Inflammatory macrophage treated with lipopolysaccharide for 4 hours (primary cell): Measurements from ENCODE around the gene HSPBP1.
"Not testable (repeated sequence)": the region's sequence is repeated elsewhere in the genome, so short reads cannot be mapped to it uniquely, and the experiment has no call there.

Experiments used
- DNase-seq: peaks from one replicate; pipeline ENCODE4 v3.0.0-alpha.2; 2020

HSPBP1 gene

DNA sequence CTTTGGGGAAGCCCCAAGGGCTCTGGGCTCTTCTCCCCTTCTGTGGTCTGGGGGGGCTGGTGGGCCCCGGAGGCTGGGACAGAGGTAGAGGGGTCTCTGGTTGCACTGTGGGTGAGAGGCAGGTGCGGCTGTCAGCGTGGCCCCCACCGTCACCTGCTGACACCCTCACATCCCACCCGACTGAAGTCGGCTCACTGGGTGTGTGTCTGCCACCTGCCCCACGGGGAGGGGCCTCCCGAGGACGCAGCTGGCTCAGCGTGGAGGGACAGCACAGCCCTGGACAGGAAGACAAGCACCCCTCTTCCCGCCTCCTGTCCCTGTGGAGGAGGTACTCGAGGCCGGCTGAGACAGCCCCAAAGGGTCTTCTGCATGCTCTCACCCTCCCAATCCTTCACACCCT lies 49.1 kb downstream of the HSPBP1 start:
- no peak for DNase-seq

DNA sequence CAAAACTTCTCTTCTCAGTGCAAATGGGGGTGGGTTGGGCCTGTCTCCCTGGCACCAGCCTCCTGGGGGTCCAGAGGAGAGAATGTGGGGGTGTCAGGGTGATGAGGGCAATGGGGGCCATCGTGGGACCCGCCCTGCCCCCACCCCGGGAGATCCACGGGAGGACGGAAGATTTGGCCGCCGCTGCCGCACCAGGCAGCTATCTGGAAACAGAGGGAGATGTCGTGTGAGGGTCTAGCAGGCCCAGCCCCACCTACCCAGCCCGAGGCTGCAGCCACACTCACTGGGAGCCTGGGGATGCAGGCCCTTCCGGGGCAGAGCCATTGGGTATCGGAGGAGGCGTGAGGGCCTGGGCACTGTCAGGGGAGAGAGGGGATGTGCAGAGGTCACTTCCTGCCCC lies 49.6 kb downstream of the HSPBP1 start:
- DNase-seq = no peak

DNA sequence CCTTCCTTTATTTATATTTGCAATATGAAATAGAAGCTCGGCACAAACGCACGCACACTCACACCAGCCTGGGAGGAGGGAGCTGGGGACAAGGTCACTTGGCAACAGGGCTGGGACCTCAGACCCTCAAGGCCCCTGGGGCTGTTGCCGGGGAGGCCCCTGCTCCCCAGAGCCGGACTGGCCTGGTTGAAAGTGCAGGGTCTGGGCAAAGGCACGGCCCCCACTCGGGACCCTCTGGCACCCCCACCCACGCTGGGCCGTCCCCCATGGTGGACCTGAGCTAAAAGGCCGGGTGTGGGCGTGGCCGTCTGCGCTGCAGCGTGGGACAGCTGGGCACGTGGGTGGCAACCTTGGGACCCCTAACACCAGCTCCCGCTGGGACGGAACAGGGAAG lies 50.1 kb downstream of the HSPBP1 start:
- DNase-seq = no peak

DNA sequence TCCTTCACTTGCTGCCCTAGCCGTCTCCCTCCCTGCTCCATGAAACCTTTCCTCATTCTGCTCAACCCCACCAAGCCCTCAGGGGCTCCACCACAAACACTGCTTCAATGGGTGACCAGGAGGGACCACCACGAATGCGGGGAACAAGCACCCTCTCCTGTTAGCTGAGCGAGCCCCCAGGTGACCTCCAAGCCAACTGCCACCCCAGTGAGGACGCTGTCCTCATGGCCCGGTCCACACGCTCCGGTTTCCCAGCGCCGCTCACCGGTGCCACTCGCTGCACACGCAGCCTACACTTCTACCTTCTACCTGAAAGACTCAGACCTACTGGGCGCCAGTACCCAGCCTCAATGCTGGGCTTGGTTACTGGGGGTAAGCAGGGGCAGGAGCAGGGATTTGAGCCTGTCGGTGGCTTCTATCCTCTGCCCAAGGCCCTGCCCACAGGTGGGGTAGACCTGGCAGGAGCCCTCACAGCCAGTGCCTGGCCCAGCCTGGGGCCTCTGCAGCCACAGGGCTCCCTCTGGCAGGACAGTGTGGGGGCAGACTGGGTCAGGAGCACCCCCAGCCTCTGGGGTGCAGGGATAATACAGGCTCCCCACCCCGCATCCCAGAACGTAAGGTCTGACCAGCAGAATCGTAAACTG lies 50.6 kb downstream of the HSPBP1 start:
- no peak for DNase-seq

DNA sequence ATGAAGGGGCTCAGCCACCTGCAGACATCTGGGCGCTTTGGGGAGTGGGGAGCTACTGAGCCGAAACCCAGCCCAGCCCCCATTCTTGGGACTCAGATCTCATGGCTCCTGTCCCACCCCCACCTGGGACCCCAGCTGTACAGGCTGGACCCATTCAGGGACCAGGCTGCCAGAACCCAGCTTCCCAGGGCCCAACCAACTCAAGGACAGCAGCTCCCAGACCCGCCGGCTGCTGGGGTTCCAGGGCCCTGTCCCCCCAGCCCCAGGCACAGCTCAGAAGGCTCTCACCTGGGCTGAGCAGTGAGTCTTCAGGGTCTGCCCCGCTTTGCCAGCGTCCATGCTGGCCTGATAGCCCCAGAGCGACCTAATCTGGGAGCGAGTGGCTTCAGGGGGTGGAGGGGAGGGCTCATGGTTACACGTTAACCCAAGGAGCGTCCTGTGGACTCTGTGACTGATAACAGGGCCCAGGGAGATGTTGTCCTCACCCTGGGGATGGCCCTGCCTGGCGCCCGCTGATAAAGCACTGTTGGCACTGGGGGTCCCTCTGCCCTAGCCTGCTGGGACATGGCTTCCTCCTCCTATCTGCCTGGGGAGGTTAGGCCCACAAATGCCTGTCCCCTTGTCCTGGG lies 51.4 kb downstream of the HSPBP1 start, which contains the start of gene TMEM86B:
TMEM86B (minus strand) TSS at position 361 of the 629 bp plus-strand sequence; CDS start at position 339, 22 bp downstream.
- DNase-seq = no peak

DNA sequence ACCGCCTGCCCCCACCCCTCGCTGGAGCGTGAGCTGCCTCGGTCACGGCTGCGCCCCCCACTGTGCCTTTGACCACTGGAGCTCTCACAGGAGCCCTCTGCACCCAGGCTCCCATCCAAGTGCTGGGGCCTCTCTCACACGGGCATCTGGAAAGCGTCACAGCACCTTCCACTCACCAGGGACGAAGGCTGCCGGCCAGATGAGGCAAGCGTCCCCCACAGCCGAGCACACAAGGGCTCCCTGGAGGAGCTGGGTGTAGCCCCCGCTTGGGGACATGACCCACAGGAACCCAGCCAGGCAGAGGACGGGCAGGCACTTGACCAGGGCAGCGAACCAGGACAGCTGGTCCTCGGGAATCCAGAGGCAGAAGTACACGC lies 51.9 kb downstream of the HSPBP1 start:
- DNase-seq = no peak

DNA sequence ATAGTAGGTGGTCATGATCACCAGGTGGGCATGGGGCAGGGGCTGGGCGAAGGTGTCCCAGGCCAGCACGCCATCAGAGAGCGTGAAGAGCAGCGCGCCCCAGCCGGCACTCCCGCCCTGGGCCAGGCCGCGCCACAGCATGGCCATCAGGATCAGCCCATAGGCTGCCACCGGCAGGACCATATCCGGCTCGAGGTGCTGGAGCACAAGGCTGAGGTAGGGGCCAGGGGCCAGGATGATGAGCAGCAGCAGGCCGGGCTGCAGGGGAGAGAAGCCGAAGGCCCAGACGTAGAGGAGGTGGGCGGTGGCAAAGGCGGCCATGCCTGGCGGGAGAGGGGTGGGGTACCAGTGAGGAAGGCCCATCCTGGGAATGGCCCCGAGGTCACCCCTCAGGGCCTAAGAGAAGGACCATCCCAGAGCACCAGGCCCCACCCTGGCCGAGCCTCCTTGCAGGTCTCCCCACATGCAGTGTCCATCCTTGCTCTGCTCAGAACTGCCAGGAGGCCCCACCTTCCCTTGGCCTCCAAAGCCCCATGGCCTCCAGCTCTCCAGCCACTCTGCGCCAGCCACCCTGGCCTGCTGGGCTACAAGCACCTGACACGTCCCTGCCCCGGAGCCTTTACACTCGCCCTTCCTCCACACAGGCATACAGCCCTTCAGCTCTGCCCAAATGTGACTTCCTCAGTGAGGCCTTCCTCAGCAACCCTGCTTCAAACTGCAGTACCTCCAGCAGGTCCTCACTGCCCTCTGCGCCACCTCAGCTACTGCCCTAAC lies 52.5 kb downstream of the HSPBP1 start:
- DNase-seq = no peak

DNA sequence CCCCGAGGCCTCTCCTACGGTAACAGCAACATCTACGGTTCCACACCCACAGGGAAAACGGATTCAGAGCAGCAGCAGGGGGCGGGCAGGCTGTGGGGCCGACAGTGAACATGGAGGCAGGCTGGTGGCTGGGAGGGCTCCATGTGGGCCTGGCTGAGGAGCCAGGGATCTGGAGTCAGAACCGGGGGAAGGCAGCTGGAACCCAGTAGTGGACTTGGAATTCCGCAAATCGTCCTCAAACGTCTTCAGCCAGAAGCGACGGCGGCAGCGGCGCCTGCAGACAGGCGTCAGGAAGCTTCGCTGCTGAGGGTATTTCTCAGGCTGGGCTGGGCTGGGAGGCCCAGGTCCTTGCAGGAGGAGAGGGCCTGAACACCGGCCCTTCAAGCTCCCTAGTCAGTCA lies 53.1 kb downstream of the HSPBP1 start:
- DNase-seq = no peak

DNA sequence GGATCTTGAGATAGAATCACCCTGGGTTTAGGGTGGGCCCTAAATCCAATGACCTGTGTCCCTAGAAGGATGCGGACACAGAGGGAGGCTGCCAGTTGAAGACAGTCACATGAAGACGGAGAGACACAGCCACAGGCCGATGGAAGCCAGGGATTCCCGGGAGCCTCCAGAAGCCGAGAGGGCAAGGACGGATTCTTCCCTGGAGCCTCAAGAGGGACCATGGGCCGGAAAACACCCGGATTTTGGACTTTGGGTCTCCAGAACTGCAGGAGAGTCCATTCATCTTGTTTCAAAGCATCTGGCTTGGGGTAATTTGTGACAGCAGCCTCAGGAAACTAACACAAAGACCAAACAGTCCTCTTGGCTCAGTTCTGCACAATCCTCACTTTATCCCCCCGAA lies 53.6 kb downstream of the HSPBP1 start:
- no peak for DNase-seq

DNA sequence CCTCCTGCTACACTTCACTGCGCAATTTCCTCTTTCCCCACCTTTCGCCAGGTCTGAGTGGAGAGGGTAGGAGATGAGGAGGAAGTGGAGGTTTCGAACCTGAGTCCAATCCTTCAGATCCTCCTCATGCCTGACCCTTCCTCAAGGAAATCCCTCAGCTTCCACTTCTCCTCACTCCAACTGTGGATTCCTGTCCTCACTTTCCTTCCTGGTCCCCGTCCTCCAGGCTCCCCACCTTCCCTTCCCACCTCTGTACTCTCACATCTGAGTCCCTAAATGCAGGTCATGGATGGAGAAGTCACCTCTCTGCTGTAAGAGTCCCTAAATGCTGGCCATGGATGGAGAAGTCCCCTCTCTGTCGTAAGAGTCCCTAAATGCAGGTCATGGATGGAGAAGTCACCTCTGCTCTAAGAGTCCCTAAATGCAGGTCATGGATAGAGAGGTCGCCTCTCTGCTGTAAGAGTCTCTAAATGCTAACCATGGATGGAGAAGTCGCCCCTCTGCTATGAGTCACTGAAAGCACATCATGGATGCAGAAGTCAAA lies 54.4 kb downstream of the HSPBP1 start:
- no peak for DNase-seq

DNA sequence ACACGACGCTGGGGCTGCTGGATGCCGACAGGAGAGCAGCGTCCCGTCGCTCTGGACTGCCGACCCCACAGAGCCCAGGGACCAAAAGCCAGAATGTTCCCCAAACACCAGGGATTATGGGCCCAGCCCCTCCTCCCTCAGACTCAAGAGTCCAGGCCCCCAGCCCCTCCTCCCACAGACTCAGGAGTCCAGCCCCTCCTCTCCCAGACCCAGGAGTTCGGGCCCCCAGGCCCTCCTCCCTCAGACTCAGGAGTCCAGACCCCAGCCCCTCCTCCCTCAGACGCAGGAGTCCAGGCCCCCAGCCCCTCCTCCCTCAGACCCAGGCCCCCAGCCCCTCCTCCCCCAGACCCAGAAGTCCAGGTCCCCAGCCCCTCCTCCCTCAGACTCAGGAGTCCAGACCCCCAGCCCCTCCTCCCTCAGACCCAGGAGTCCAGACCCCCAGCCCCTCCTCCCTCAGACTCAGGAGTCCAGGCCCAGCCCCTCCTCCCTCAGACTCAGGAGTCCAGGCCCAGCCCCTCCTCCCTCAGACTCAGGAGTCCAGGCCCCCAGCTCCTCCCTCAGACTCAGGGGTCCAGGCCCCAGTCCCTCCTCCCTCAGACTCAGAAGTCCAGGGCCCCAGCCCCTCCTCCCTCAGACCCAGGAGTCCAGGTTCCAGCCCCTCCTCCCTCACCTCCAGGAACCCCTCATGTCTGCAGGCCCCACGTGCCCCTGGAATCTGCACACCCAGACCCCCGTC lies 55.1 kb downstream of the HSPBP1 start:
- DNase-seq = not testable (repeated sequence)

DNA sequence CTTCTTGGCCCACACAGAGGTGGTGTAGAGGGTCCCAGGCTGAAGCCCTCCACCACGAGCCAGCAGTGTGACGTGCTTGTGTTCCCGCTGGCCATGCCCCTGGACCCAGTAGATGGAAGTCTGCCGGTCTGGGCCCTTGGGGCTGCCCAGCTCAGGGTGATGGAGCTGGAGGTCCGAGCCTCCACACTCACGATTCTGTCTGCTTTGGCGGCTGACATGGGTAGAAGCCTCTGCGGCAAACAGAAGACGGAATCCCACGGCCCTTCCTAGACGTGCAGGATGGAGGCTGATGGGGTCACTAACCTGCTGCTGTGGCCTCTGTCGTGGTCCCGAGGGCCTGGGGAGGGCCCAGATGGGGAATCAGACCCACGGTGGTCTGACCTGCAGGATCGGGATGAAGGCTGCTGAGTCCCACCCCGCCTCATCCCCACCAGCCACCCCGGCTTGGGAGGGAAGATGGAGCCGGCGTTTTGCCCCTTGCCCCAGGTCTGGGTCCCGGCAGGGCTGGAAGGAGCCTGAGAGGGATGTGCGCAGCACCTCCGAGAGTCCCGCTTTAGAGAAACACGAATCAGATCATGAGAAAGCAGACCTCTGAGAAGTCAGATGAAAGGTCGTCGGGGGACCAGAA lies 55.8 kb downstream of the HSPBP1 start:
- DNase-seq = no peak

DNA sequence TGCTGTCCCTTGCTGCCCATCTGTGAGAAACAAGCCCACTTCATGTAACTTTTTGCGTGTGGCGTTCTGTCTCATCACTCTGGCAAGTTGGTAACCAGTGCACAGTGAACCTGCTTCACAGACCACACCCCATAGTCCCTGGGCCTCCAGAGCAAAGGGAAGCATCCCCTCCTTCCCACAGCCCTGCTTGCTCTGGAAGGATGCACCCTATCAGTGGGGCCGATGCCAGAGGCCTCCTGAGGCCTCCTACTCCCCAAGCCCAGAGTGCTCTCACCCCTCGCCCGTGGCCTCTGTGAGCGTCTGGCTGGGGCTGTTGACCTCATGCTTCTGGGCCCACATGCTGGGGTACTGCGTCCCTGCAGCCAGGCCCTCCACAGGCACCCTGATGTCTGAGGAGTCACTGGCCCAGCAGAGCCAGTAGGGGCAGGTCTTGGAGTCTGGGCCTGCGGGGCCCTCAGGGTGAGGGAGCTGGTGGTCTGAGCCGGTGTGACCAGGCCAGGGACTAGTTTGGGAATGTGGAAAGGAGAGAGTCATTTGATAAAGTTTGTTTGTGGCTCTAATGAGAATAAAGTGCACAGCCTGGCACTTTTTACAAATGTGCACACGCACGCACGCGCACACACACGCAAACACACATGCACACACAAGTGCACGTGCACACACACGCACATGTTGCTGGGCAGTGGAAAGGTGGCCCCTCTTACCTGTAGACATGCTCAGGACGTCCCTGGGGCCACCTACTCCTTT lies 56.4 kb downstream of the HSPBP1 start:
- no peak for DNase-seq

DNA sequence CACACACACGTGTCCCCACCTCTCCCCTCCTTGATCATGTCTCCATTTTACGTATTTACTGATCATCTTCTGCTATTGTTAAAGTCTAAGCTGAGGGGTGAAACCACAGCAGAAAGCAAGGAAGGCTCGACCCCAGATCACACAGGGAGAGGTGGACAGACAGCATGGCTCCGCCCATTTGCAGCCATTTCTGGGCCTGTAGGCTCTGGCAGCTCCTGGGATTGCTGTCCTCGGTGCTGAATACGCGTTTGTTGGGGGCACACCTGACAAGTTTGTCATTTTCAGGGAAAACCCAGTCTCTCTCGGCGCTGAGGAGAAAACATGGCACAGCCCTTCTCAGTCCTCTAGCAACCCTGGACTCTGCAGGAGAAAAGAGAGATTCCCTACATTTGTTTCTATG lies 59.4 kb downstream of the HSPBP1 start:
- no peak for DNase-seq

DNA sequence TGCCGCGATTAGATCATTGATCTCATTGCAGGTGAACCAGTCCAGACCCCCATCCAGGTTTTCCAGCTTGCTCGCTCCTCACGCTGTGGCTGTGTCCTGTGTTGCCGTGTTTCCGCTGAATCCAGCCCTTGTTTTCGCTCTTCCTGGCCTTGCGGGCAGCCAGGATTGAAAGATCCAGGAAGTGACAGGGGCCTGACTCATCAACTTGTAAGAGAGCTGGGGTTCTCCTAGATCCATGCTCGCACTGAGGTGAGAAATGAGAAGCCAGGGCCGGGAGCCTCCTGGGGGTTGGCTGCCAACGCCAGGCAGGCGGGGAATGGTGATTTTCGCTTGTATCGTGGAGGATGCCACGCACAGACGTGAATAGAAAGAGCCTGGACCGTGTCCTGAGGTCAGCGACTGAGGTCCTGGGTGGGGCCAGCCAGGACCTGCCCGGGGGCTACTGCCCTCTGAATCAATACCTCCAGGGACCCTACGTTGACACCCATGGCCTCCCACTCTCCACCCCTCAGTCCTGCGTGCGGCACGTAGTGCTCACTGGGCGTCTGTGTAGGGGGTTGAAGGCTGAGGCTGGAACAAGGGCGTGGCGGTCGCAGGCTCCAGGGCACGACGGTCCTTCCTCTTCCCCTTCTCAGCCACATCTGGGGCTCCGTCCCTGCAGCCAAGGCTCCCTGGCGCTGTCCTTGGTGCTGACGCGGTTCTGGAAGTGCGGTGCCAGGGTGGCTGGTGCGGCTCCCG lies 63.3 kb downstream of the HSPBP1 start:
- peak; percentile 95 for DNase-seq

DNA sequence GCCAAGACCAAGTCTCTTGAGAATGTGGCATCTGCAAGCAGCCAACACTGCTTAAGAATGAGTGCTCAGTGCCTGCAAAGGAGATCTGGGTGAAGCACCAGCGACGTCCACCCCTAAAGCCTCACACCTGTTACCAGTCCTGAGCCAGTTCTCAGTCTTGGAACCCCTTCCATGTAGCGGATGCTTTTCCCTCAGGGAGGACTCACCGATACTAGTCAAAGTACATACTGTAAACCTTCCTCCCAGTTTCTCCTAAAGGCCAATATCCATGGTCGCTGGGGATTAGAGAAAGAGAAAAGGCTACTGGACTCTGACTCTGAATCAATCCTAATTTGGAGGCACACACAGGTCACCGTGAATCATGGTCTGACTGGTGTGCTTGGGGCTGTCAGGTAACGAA lies 66.4 kb downstream of the HSPBP1 start:
- no peak for DNase-seq

DNA sequence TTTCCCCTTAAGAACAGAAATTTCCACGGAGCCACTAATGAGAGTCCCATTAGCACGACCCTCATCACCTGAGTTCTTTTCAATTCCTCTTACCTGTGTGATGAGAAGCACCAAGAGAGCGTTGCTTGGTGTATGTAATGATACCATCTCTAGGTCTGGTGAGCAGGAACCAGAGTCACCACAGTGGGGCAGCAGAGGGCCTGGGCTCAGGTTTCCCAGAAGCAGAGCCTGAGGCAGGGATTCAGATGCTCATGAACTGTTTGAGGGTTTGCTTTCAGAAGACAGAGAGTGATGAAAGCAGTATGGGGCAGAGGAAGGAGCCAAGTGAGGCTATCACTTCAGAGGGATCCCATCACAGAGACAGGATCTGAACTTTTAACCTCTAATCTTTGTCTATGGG lies 67.5 kb downstream of the HSPBP1 start:
- DNase-seq = peak; percentile 61
